Right ventricle myocardium inferior (tissue), 1 donor: ENCODE data around the gene AOC1. TPM values are rescaled to one million over a fixed set of nuclear protein-coding genes. Genes with fewer than 3 reads are reported as not detected.

Source experiments
- ATAC-seq: fragments of 200-7000 bp; cut with Tn5 transposase; one replicate; pipeline ENCODE4 v1.9.1; 2020; ENCODE audit warnings: mild to moderate bottlenecking, moderate library complexity
- DNase-seq: peaks from one replicate; pipeline ENCODE4 v3.0.0; 2021; ENCODE audit errors: missing footprints
- intact Hi-C: fragments of 100-400 bp; cut with DNase I; formaldehyde crosslinking; loops from one replicate; pipeline ENCODE4 v1.11.0; 2022
- total RNA-seq: library from RNA; stranded (reverse); fragmentation: NEBNext Ultra II Directional; extraction: Animal tissue kit (Norgen Biotek cat#: 25700); gene quantifications from one replicate; pipeline ENCODE4 v1.2.1, GENCODE V29; 2021
- donor health status: DM: no; HTN: yes; CAD: no; lungs with severe emphysema.

AOC1 gene
- total RNA-seq, 1 donor from 2014 or later: 0.27 TPM

- DNase-seq: no peak
- intact Hi-C loops: loop anchor here (10.0 kb wide), 1 partner anchor 145 kb away; the partner anchor contains the start of gene KCNH2
- no peak for ATAC-seq
These were observed 22.9 kb upstream of the AOC1 start for GRCh38 chr7:150829426-150829825.

GRCh38 chr7:150830937-150831336, 21.4 kb upstream of the AOC1 start:
- no peak for DNase-seq
- intact Hi-C loops: no loop called here
- ATAC-seq: no peak

- intact Hi-C loops: no loop called here
- no peak for ATAC-seq
- DNase-seq: no peak
These were observed 20.5 kb upstream of the AOC1 start for GRCh38 chr7:150831851-150832250.

- DNase-seq (no peak), ATAC-seq (no peak)
- intact Hi-C loops: no loop called here
These were observed 17.3 kb upstream of the AOC1 start for GRCh38 chr7:150835019-150835418.

GRCh38 chr7:150835702-150836280, 16.5 kb upstream of the AOC1 start:
- DNase-seq: no peak
- intact Hi-C loops: no loop called here
- ATAC-seq: no peak

GRCh38 chr7:150838965-150839650, 13.2 kb upstream of the AOC1 start:
- ATAC-seq (no peak), DNase-seq (no peak)
- intact Hi-C loops: no loop called here

GRCh38 chr7:150842018-150842417, 10.3 kb upstream of the AOC1 start:
- intact Hi-C loops: no loop called here
- DNase-seq: no peak
- no peak for ATAC-seq

GRCh38 chr7:150842716-150843115, 9.6 kb upstream of the AOC1 start:
- DNase-seq (no peak), ATAC-seq (no peak)
- intact Hi-C loops: no loop called here

GRCh38 chr7:150845421-150845861, 6.9 kb upstream of the AOC1 start:
- ATAC-seq (peak; percentile 91), DNase-seq (peak; percentile 80)
- intact Hi-C loops: no loop called here

- ATAC-seq (no peak), DNase-seq (no peak)
- intact Hi-C loops: no loop called here
These were observed 5.8 kb upstream of the AOC1 start for GRCh38 chr7:150846291-150847115.

GRCh38 chr7:150847536-150847935, 4.8 kb upstream of the AOC1 start:
- intact Hi-C loops: no loop called here
- DNase-seq: no peak
- ATAC-seq: no peak

GRCh38 chr7:150848111-150848510, 4.2 kb upstream of the AOC1 start:
- DNase-seq (no peak), ATAC-seq (no peak)
- intact Hi-C loops: no loop called here

- ATAC-seq (no peak), DNase-seq (no peak)
- intact Hi-C loops: no loop called here
These were observed 3.7 kb upstream of the AOC1 start for GRCh38 chr7:150848561-150849115.

GRCh38 chr7:150849204-150849775, 3.0 kb upstream of the AOC1 start:
- ATAC-seq (no peak), DNase-seq (no peak)
- intact Hi-C loops: no loop called here

GRCh38 chr7:150850273-150850672, 2.0 kb upstream of the AOC1 start:
- no peak for ATAC-seq
- no peak for DNase-seq
- intact Hi-C loops: no loop called here

- DNase-seq (no peak), ATAC-seq (no peak)
- intact Hi-C loops: no loop called here
These were observed 586 bp upstream of the AOC1 start for GRCh38 chr7:150851492-150852370.

- intact Hi-C loops: no loop called here
- ATAC-seq (no peak), DNase-seq (no peak)
These were observed 2.0 kb downstream of the AOC1 start for GRCh38 chr7:150854066-150855000.
